ENCODE measurements around the gene PBXIP1.

The PBXIP1 gene

DNA sequence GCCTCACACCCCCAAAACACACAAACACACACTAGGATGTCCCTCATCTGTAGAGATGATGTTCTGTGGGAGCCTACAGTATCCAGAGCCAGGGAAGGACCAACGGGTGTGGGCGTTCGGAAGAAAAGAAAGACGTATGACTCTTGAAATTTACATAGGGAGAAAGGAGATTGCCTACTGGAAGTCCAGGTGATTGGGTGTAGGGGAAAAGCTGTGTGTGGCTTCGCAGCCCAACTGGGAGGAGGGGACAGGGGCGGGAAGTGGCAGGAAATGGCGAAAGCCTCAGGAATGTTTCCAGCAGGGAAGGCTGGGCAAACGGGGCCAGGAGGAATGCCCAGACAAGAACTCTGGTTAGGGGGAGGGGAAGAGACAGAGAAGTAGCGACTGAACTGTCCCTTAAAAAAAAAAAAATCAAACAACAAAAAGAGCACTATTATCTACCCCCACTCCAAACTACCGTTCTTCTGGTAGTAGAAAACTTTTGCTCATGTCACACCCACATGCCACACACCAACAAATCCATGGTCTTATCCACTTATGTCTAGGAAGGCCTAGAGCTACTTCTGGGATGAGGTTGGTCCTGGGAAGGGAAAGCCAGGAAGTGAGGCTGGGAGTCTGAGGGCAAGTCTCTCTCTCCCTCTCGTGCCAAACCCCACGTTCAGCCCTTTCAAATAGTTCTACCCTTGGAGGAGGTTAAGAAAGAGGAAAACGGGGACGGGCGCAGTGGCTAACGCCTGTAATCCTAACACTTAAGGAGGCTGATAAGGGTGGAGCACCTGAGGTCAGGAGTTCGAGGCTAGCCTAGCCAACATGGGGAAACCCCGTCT is 16.8 kb upstream of the PBXIP1 start:
- no peak for DNase-seq (ENCODE audit: low read depth)

DNA sequence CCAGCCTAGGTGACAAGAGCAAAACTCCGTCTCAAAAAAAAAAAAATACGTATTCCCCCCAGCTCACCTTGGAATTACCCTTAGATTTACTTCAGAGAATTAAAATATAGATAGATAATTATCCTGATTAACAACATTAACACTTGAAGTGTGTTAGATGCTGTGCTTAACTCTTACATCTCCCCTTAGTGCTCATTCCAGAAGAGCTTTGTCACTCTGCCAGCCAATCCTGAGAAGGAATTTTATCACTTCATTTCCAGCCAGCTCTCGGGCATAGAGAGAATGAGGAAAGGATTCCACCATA is 16.3 kb upstream of the PBXIP1 start:
- no peak for DNase-seq (ENCODE audit: low read depth)

- DNase-seq (ENCODE audit: low read depth), result no peak
Measured at GRCh38 chr1:154971341-154971998, 15.6 kb upstream of the PBXIP1 start.

- no peak for DNase-seq (ENCODE audit: low read depth)
Measured at GRCh38 chr1:154970631-154971340, 14.9 kb upstream of the PBXIP1 start, which contains the start of gene SHC1. TSS of gene SHC1 (minus strand) at chr1:154970747. CDS start at chr1:154970526, 221 bp downstream.

DNA sequence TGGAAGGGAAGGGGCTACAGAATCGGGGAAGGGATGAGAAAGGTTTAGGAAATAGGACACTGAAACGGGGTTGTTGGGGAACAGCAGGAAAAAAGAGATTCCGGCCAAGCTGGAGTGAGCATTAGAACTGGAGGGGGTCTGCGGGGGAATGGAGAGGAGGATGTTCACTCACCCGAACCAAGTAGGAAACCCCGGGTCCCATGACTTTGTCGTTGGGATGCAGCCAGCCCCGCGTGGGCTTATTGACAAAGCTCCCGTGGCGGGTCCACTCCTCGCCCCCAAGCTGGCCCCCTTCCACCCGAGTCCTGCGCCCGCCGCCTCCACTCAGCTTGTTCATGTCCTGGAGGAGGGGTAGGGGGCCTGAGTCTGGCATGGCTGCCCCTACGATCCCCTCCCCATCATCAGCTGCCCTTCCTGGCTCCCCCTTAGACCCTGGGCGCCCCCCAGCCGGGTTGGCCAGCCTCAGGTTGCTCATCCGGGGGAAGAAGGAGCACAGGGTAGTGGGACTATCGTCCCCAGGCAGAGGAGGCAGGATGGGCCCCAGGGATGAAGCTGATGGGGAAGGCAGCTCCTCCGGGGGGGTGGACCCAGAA is 14.1 kb upstream of the PBXIP1 start:
- DNase-seq (ENCODE audit: low read depth), result no peak

DNA sequence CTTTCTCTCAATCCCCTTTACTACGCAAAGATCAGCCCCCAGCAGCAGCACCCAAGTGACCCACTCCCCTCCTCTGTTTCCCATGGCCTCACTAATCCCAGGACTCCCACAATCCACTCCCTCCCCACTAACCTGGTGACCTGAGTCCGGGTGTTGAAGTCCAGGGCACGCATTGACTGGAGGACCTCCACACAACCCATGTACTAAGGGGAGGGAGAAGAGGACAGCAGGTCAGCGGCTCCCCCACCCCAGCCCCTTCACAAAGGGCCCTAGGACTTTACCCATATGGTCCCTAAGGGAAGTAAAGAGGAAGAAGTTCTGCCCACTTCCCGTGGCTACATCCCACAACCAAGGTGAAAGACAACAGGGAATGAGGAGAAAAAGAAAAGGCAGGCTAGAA is 13.3 kb upstream of the PBXIP1 start:
- DNase-seq (ENCODE audit: low read depth), result no peak

DNA sequence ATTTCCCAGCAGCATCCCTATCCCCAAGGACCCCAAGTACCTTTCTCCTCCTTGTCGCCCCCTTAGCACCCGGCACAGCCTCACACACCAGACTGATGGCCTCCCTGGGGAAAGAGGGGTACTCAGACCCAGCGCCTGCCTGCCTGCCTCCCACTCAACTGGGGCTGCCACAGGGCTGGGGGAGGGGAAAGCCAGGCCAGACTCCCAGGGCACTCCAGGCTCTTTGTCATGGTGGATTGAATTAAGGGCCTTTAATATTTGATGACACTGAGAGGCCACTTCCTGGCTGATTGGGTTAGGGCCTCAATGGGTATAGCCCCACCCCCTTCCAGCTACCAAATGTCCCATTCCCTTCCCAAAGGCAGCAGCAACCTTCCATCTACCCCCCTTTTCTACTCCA is 12.8 kb upstream of the PBXIP1 start:
- no peak for DNase-seq (ENCODE audit: low read depth)

DNA sequence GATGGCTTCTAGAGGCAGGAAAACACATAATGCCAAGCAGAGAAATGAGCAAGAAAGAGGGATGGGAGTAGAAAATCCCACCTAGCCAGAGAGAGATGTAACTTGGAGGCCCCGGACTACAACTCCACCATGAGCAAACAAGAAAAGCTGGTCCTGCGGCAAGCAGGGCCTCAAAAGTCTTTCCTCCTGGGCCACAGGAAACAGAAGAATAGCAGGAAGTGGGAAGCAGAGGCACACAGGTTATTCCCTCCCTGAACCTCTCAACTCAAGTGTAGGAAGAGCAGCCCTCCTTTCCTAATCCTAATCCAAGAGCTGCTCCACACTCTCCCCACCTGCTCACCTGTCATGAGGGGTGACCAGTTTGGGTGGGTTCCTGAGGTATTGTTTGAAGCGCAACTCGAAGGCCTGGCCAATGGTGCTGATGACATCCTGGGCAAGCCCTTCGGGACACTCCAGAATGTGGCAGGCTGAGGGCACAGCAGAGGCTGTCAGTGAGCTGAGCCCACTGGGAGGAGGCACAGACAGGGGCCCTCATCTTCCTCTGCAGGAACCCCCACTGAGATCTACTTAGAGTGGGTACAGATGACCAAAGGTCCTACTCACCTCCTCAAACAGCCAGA is 11.5 kb upstream of the PBXIP1 start:
- no peak for DNase-seq (ENCODE audit: low read depth)

- no peak for DNase-seq (ENCODE audit: low read depth)
Measured at GRCh38 chr1:154966111-154966510, 10.2 kb upstream of the PBXIP1 start.

DNA sequence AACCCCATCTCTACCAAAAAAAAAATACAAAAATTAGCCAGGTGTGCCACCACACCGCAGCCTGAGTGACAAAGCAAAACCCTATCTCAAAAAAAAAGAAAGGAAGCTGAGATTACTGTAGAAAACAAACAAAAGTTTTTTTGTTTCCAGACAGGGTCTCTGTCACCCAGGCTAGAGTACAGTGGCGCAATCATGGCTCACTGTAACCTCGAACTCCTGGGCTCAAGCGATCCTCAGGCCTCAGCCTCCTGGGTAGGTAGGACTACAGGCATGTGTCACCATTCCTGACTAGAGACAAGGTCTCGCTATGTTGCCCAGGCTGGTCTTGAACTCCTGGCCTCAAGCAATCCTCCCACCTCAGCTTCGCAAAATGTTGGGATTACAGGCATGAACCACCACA is 8.5 kb upstream of the PBXIP1 start:
- DNase-seq (ENCODE audit: low read depth), result no peak

DNA sequence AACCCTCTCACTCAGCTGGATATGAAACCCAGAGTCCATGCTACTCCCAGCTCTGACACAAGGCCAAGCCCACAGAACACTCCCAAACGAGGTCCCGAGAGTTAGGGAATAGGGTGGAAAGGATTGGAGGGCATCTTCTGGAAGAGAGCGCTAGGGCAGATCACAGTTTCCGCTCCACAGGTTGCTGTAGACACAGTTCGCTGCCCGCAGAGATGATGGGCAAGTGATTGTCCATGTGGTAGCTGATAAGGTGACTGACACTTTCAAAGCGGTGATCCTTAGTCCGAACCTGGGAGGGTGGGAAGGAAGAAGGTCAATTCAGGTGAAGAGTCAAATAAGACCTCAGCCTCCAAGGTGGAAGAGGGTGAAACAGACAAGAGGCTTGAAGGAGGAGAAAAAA is 7.7 kb upstream of the PBXIP1 start:
- no peak for DNase-seq (ENCODE audit: low read depth)

DNA sequence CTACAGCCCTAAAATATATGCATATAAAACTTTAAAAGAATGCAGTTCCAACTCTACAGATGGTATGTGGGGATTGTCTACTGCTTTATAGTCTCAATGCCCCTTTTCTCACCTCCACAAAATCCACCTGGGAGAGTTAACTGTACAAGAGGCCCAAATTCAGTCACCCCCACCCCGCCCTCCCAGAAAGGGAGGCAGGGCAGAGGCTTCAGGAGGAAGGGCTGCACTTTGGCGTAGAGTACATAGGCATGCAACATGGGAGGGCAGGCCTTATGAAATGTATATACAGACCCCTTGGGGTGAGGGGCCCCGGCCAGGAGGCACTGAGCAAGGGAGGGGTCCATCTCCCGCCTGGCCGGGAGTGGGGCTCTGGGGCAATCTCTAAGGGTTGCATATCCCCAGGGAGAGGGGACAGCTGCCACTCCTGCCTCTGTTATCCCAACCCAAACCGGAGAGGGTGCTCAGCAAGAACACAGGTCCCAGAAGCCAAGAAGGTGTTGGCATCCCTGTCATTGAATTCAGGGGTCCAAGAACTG is 7.0 kb upstream of the PBXIP1 start:
- no peak for DNase-seq (ENCODE audit: low read depth)

DNA sequence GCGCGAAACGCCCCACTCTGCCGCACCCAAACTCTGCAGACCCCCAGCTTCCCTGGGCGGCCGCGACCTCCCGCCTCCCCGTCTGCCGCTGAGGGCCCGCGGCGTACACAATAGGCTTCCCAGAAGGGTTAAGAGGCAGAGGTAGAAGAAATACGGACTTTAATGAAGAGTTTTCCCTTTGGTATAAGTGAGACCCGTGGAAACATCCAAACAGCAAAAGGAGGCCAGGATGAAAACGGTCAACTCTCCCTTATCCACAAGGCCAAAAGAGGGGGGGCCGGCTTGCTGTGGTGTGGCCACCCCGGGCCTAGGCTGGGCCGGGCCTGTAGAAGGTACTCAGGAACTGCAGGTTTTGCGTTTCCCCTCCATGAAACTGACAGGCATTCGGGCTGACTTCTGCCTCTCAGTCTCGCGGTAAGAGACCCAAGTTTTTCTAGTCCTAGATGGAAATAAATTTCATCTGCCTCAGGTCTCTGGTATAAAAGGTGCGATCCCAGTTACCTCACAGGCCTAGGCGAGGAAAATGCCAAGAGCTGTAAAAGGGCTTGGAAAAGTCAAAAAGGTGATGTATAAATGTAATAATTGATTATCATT is 6.4 kb upstream of the PBXIP1 start:
- DNase-seq (ENCODE audit: low read depth), result no peak

DNA sequence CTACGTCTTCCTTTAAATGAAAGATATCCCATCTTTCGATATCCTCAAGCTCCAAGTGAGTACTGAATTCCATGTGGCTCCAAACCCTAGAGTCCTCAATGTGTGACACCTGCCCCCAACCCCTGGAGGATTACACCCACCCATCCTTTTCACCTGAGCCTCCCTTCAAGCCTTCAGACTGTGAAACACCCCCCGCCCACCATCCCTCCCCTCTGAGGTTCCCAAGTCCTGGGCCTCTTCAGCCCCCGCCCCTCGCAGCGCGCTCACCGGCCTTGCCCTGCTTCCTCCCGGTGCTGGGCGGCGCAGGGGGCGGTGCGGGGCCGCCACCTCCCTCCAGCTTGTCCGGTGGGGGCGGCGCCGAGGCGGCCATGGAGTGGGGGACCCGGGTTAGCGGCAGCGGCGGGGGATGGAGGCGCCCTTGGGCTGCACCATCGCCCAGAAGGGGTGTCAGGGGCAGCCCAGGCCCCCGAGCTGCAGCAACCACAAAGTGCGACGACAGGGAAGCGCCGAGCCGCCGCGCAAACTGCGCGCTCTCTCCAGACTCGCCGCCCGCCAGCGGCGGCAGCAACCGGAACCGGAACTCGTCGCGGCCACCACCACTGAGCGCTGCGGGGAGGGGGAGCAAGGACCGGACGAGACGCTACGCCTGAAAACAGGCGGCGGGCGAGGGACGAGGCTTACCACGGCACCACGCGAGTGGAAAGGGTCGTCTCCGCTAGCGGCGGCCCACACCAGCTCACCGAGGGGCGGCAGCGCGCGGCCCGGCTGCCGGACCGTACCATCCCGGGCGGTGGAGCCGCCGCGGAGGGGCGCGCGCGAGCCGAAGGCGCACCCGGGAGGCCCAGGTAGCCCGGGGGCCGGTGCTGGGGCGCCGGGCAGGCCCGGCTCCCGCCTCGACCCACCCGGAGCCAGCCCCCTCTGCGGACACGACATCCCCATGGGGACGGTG is 5.6 kb upstream of the PBXIP1 start, which contains the start of gene PYGO2:
Gene PYGO2 (minus strand): TSS at position 576 of the 949 bp plus-strand sequence. CDS start 206 bp downstream, at position 370.
- peak; percentile 64 for DNase-seq (ENCODE audit: low read depth)

DNA sequence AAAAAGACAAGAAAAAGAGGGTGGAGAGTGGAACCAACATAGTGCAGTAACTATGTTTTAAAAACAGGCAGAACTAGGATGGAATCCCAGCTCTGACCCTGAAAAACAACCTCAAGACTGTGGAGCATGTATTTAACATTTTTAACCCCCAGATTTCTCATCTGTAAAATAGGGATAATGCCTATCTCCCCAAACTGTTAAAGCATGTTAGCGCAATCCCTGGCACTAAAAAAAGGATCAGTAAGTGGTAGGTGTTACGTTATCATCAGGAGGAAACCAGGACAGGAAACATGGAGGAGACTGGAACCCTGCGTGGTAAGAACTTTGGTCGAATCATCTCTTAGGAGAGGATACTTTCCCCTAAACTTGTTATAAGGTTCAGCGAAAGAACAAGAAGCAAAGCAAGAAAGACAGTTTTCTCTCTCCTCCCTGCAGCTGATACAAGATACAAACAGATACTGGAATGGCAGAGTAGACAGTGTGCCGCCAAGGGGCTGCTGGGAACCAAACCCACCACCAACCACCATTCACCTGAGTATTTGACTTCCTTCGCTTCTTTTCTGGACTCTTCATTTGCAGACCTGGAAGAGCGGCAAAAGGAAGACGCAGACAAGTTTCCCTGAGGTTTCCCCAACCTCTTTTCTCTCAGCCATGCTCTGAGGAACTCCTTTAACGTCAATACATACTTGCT is 4.7 kb upstream of the PBXIP1 start:
- no peak for DNase-seq (ENCODE audit: low read depth)

- DNase-seq (ENCODE audit: low read depth), result no peak
Measured at GRCh38 chr1:154959426-154959780, 3.5 kb upstream of the PBXIP1 start.

DNA sequence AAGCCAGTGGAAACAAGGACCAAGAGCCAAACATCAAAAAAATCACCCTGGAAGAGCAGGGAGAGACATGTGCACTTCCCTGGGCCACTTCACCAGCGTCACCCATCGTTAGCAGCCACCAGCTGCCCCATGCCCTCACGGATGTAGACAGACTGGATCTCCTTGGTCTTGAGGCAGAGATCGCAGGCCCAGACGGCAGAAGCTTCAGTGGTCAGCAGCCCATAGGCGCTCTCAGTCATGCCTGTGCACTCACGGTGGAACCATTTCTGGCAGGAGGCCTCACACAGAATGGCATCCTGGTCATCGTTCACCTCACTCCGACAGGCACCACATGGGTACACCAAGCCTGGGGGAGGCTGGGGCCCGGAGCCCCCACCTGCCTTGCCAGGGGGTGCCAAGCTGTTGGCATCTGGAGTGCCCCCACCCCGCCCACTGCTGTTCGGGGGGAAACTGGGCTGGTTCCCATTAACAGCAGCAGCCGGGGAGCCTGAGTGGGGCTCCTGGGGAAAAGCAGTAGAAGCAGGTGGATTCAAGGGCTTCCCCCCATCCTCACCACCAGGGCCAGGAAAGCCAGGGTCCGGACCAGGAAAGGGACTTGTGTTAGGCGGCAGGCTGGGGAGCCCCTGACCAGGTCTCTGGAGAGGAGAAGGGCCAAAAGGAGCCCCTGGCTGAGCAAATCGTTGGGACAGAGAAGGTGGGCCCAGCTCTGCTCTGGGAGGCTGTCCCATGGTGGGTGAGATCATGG is 3.0 kb upstream of the PBXIP1 start:
- no peak for DNase-seq (ENCODE audit: low read depth)

DNA sequence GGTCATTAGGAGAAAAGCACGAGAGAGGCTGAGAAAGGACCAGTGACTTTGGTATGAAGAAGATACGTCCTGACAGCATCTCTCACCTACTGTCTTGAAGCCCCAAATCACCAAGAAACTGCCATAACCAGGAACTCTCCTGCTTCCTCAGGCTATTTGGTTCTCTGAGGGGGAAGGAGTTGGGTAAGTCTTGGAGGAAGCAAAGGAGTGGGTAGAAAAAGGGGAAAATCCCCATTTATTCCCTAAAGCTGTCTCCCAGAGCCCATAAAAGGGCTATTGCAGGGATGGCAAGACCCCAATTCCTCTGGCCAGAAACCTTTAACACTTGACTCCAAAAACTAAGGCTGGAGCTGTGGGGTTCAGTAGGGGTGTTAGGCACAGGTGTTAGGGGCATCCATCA is 2.1 kb upstream of the PBXIP1 start:
- DNase-seq (ENCODE audit: low read depth), result no peak

GRCh38 chr1:154957091-154957657 is 1.3 kb upstream of the PBXIP1 start:
- no peak for DNase-seq (ENCODE audit: low read depth)

Measured in T follicular helper cell (primary cell).